GM12878 (cell line): ENCODE results near the gene EOLA1. TPM values are rescaled to one million over a fixed set of nuclear protein-coding genes. Genes with fewer than 3 reads are reported as not detected.

Experiments used
- ATAC-seq: fragments of 200-7000 bp; cut with Tn5 transposase; 3 replicates; pipeline ENCODE4 v1.9.1; 2020; ENCODE audit warnings: mild to moderate bottlenecking, moderate library complexity
- BruUV-seq: library from RNA; stranded (reverse); fragments of 400-500 nt; replicated peaks from 2 replicates; lab custom pipeline; 2021; lab: Mats Ljungman, UMichigan
- CTCF ChIA-PET: fragments of 300-600 bp; sonication (Branson Sonifier 250); formaldehyde crosslinking; extraction: SDS; loops from one replicate; lab custom pipeline; 2021; ENCODE audit warnings: inconsistent platforms; lab: Yijun Ruan, JAX
- POLR2A ChIA-PET: fragments of 350-600 bp; formaldehyde crosslinking; extraction: SDS; loops from one replicate; lab custom pipeline; 2021; ENCODE audit warnings: inconsistent platforms; lab: Charles Lee
- RAD21 ChIA-PET: fragments of 300-600 bp; sonication (Branson Sonifier 250); formaldehyde crosslinking; loops from one replicate; lab custom pipeline; 2023; ENCODE audit warnings: antibody characterized with exemption; ENCODE audit not compliant: unreplicated experiment; lab: Charles Lee
- SMC1A ChIA-PET: fragments of 300-600 bp; sonication (Branson Sonifier 250); formaldehyde crosslinking; loops from one replicate; lab custom pipeline; 2023; ENCODE audit not compliant: unreplicated experiment, uncharacterized antibody; lab: Charles Lee
- DNase-seq: peaks from one replicate; pipeline ENCODE4 v3.0.0-alpha.2; 2011; ENCODE audit warnings: low read depth, low spot score
- FAIRE-seq: peaks from 3 replicates; lab custom pipeline; 2011; peaks lifted over from hg19 to GRCh38; lab: Jason Lieb, UNC
- H2AFZ ChIP-seq: 2 replicates; pipeline ENCODE4 v1.6.0; 2011; ENCODE audit warnings: low read depth, low read length, control low read depth; ENCODE audit not compliant: control insufficient read depth
- H3K27ac ChIP-seq: 2 replicates; pipeline ENCODE4 v1.5.1; 2011; ENCODE audit warnings: control low read depth; ENCODE audit not compliant: control insufficient read depth, insufficient read depth
- H3K27me3 ChIP-seq, 2 experiments: replicated peaks in 1 of 2; 2 replicates each; pipeline versions ENCODE4 v1.6.0 to v1.6.1; 2011; ENCODE audit warnings: low read length in 1 of 2; ENCODE audit not compliant: control insufficient read depth in 2 of 2, insufficient read depth in 2 of 2
- H3K36me3 ChIP-seq, 2 experiments: 2 replicates each; pipeline ENCODE4 v1.5.1; 2011; ENCODE audit warnings: low read length in 1 of 2; ENCODE audit not compliant: control insufficient read depth in 2 of 2, insufficient read depth in 2 of 2
- H3K4me1 ChIP-seq: 2 replicates; pipeline ENCODE4 v1.6.1; 2011; ENCODE audit warnings: mild to moderate bottlenecking, low read length, moderate library complexity, mixed read lengths; ENCODE audit not compliant: control insufficient read depth, insufficient read depth
- H3K4me2 ChIP-seq: 2 replicates; pipeline ENCODE4 v1.6.0; 2011; ENCODE audit warnings: control low read depth; ENCODE audit not compliant: control insufficient read depth, insufficient read depth
- H3K4me3 ChIP-seq: fragments of 200-600 bp; sonication (generic); 2 replicates; pipeline ENCODE4 v1.5.1; 2016
- H3K79me2 ChIP-seq: 2 replicates; pipeline ENCODE4 v1.6.0; 2011; ENCODE audit warnings: low read length; ENCODE audit not compliant: control insufficient read depth, insufficient read depth
- H3K9ac ChIP-seq: 2 replicates; pipeline ENCODE4 v1.8.0; 2011; ENCODE audit warnings: low read length, control low read depth, mixed read lengths; ENCODE audit not compliant: control insufficient read depth, insufficient read depth
- H3K9me3 ChIP-seq: replicated peaks from 3 replicates; pipeline ENCODE4 v1.5.1; 2011; ENCODE audit warnings: mild to moderate bottlenecking, low read length; ENCODE audit not compliant: control insufficient read depth, insufficient read depth
- H4K20me1 ChIP-seq: 2 replicates; pipeline ENCODE4 v1.6.0; 2011; ENCODE audit not compliant: control insufficient read depth, insufficient read depth
- BACH1 ChIP-seq: fragments of 450-650 bp; IDR thresholded peaks from 2 replicates; pipeline ENCODE4 v1.6.1; 2017; ENCODE audit warnings: mild to moderate bottlenecking, borderline replicate concordance
- DPF2 ChIP-seq: fragments of 450-650 bp; IDR thresholded peaks from 2 replicates; pipeline ENCODE4 v1.6.1; 2017; ENCODE audit warnings: mild to moderate bottlenecking
- HCFC1 ChIP-seq: fragments of 150-350 bp; IDR thresholded peaks from 2 replicates; pipeline ENCODE4 v1.6.1; 2014; ENCODE audit warnings: low read length
- HDGF ChIP-seq: fragments of 450-650 bp; IDR thresholded peaks from 2 replicates; pipeline ENCODE4 v1.6.1; 2016; ENCODE audit warnings: antibody characterized with exemption
- LARP7 ChIP-seq: fragments of 450-650 bp; IDR thresholded peaks from 2 replicates; pipeline ENCODE4 v1.6.1; 2017; ENCODE audit warnings: mild to moderate bottlenecking
- NR2F1 ChIP-seq: fragments of 450-650 bp; conservative IDR thresholded peaks from 2 replicates; pipeline ENCODE4 v1.6.1; 2017; ENCODE audit warnings: mild to moderate bottlenecking
- PML ChIP-seq: IDR thresholded peaks from 2 replicates; pipeline ENCODE4 v1.6.1; 2012; ENCODE audit warnings: low read length, inconsistent platforms
- POLR2A ChIP-seq: IDR thresholded peaks from 2 replicates; pipeline ENCODE4 v1.6.1; 2011; ENCODE audit warnings: low read depth, mild to moderate bottlenecking, low read length
- POLR2AphosphoS2 ChIP-seq: IDR thresholded peaks from 2 replicates; pipeline ENCODE4 v1.6.1; 2011; ENCODE audit warnings: low read depth, mild to moderate bottlenecking, low read length, improper control_type of control experiment, moderate library complexity
- POU2F2 ChIP-seq: IDR thresholded peaks from 3 replicates; pipeline ENCODE4 v1.6.1; 2011; ENCODE audit warnings: low read depth, mild to moderate bottlenecking, low read length, borderline replicate concordance
- RELA ChIP-seq: fragments of 450-650 bp; IDR thresholded peaks from 2 replicates; pipeline ENCODE4 v1.8.0; 2014; ENCODE audit warnings: borderline replicate concordance; ENCODE audit not compliant: partially characterized antibody
- SMARCA5 ChIP-seq: fragments of 450-650 bp; IDR thresholded peaks from 2 replicates; pipeline ENCODE4 v1.6.1; 2017; ENCODE audit warnings: mild to moderate bottlenecking
- SP1 ChIP-seq: IDR thresholded peaks from one replicate; pipeline ENCODE4 v1.6.1; 2011; ENCODE audit warnings: low read depth, low read length
- STAT3 ChIP-seq: IDR thresholded peaks from 2 replicates; pipeline ENCODE4 v1.6.1; 2011; ENCODE audit warnings: low read depth, low read length, improper control_type of control experiment
- TCF7 ChIP-seq: IDR thresholded peaks from 2 replicates; pipeline ENCODE4 v1.6.1; 2014; ENCODE audit warnings: antibody characterized with exemption, borderline replicate concordance
- YY1 ChIP-seq: IDR thresholded peaks from 2 replicates; pipeline ENCODE4 v1.6.1; 2011; ENCODE audit warnings: low read depth, mild to moderate bottlenecking, low read length
- ZNF622 ChIP-seq: fragments of 450-650 bp; IDR thresholded peaks from 2 replicates; pipeline ENCODE4 v1.6.1; 2017; ENCODE audit warnings: mild to moderate bottlenecking, inconsistent platforms
- ZZZ3 ChIP-seq: IDR thresholded peaks from 2 replicates; pipeline ENCODE4 v1.6.1; 2011; ENCODE audit warnings: low read depth; ENCODE audit not compliant: control insufficient read depth, insufficient read length
- WGBS: methylation state at CpG from one replicate; pipeline ENCODE4 v1.1.6; 2016; ENCODE audit warnings: low lambda C conversion rate; ENCODE audit not compliant: insufficient replicate concordance, insufficient coverage; ENCODE audit errors: missing lambda C conversion rate; 5-methylcytosine and 5-hydroxymethylcytosine counted together
- in situ Hi-C: fragments of 300-500 bp; cut with MboI; formaldehyde crosslinking; loops from 9 replicates; pipeline ENCODE4 v1.14.3; 2018; ENCODE audit warnings: mixed read lengths
- intact Hi-C: fragments of 100-400 bp; cut with micrococcal nuclease; formaldehyde crosslinking; loops from one replicate; pipeline ENCODE4 v1.14.2; 2022; ENCODE audit not compliant: unreplicated experiment
- polyA plus RNA-seq, 11 experiments: library from polyadenylated mRNA; depleted of rRNA in 4 of 11; unstranded in 6 of 11; stranded (reverse) in 5 of 11; fragments of >200 nt; fragmentation: Nextera tagmentation in 4 of 11; fragmentation: Illumina TruSeq in 1 of 11; extraction: Ambion mirVana in 4 of 11; extraction: Trizol in 1 of 11; gene quantifications; 1 replicate in 1 of 11; 2 replicates in 10 of 11; pipeline versions ENCODE4 v1.2.1 to v1.2.3, GENCODE V29; 2011 to 2016; ENCODE audit warnings: inconsistent platforms in 2 of 11, missing spikeins in 2 of 11, low read depth in 1 of 11
- total RNA-seq, 4 experiments: library from RNA; depleted of rRNA in 3 of 4; stranded (reverse); fragments of >200 nt in 3 of 4; fragmentation: Illumina TruSeq in 1 of 4; extraction: Trizol in 1 of 4; gene quantifications; 2 replicates each; pipeline versions ENCODE4 v1.2.1 to v1.2.3, GENCODE V29; 2013 to 2021
- TF ChIP-seq, protein P1 (sequence below): fragments of 450-650 bp; IDR thresholded peaks from 2 replicates; pipeline ENCODE4 v1.6.1; 2017; ENCODE audit warnings: mild to moderate bottlenecking
- TF ChIP-seq, protein P2 (sequence below): fragments of 450-650 bp; IDR thresholded peaks from 2 replicates; pipeline ENCODE4 v1.6.1; 2016; ENCODE audit warnings: mild to moderate bottlenecking

The EOLA1 gene
- total and polyA plus RNA-seq, 10 of the 15 experiments (the other 5 are each of a cell fraction or from before 2014, with no cell fraction given) = 9.2 to 42.3 (median 24.3) TPM

DNA sequence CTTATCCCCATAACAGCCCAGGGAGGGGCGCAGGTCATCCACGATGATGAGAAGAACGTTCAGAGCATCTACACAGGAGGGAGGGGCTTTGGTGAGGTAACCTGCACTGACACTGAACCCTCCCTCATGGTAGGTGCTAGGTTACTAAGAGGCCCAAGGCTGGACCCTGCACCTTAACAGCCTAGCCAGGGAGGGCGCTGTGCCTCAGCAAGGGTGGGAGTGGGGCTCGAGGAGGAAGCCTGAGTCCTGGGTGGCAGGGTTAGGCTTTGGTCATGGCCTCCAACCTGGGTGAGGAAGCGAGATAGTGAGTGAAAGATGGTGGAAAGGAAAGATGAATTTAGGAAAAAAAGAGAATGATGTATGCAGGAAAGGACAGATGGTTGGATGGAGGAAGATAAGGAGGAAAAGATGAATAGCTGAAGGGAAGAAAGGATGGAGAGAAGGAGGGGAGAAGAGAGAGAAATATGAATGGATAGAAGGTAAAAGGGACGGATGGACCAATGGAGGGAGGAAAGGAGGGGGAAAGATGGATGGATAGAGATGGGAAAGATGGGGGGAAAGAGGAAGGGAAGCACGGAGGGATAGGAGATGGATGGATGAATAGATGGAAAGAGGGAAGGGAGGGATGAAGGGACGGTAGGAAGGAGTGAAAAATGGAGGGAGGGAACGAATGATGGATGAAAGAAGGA, 36.4 kb upstream of the EOLA1 start (continued):
- peak; percentile 76; the same call in 1 of the 2 replicates for TF ChIP-seq SMARCA5
- no peak for TF ChIP-seq TCF7
- no peak for TF ChIP-seq STAT3
- peak; percentile 86; the same call in 1 of the 2 replicates for TF ChIP-seq HDGF
- TF ChIP-seq YY1 = 0 out of 2 replicates have a peak, but pooled peaks have one; percentile 50
- no peak for TF ChIP-seq LARP7
- no peak for TF ChIP-seq SP1
- peak; percentile 45; the same call in 1 of the 2 replicates for TF ChIP-seq POLR2A

DNA sequence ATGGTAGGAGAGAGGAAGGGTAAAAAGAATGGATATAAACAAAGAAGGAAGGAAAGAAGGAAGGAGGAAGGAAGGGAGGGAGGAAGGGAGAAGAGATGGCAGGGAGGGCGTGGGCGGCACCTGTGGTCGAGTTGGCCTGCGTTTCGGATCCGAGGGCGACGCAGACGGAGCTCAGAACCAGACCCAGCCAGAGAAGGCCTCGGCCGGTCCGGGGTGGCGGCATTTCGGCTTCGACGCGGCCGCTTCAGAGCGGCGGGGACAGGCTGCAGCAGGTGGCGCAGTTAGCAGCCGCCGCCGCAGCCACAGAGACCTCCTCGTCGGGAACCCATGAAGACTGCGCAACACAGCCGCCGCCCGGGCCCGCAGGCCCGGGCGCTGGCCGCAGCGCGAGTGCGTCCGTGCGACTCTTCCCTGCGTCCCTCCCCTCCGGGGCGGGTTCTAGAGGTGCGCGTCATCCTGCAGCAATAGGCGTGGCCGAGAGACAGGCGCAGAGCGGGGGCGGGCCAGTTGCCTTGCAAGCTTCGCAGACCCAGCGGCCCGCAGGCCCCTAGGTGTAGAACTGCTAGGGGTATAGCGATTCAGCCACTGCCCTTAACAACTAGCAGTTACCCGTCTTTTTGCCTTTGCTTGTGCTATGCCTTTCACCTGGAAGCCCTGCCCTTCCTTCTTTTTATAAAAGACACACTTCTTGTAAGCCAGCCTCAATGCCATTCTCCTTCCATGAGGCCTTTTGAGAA, 35.7 kb upstream of the EOLA1 start, which contains the start of gene IDS:
IDS (minus strand) TSS at position 392 of the 737 bp plus-strand sequence; CDS start at position 223, 169 bp downstream.
- DNase-seq = peak; percentile 37
- Histone ChIP-seq H4K20me1 (no peaks in the 10 kb centered on the region; the same call in 1 of the 2 replicates), H2AFZ (peak within 1 kb of the TSS; percentile 52), H3K79me2 (peaks cover 9% of the 10 kb centered on the region), H3K36me3 (no peaks in the 10 kb centered on the region), H3K27me3 (no peaks in the 10 kb centered on the region; a peak in 2 of 4 replicates), H3K27ac (peak within 1 kb of the TSS; percentile 67), H3K4me2 (peak within 1 kb of the TSS; percentile 69), H3K9me3 (no peaks in the 10 kb centered on the region), H3K4me1 (peaks cover 21% of the 10 kb centered on the region), H3K9ac (peak within 1 kb of the TSS; percentile 65), H3K4me3 (peak within 1 kb of the TSS; percentile 65)
- FAIRE-seq = no peak
- ChIA-PET CTCF (interaction anchor here (0.8 to 2.3 kb wide), 4 partner anchors 9 to 433 kb away, joined by 3 to 16 read pairs (median 4); partner anchors contain the start of genes EOLA1 and EOLA2), SMC1A (interaction anchor here (0.7 to 1.7 kb wide), 2 partner anchors 23 to 34 kb away, joined by 3 to 4 read pairs; no protein-coding TSS in a partner anchor), RAD21 (interaction anchor here (0.9 to 1.8 kb wide), 2 partner anchors 27 to 35 kb away, joined by 3 to 13 read pairs; partner anchors contain the start of gene EOLA1), POLR2A (interaction anchor here (0.9 to 1.9 kb wide), 6 partner anchors 11 to 435 kb away, joined by 3 to 12 read pairs (median 4); partner anchors contain the start of gene EOLA2)
- 33% methylated on average over 31 of the region's 54 CpGs for WGBS
- in situ Hi-C loops = loop anchor here (25.0 kb wide), 1 partner anchor 1182 kb away; the partner anchor contains the start of gene MTMR1
- BruUV-seq = no TSS peak
- intact Hi-C loops = loop anchor here (2.0 to 10.0 kb wide), 2 partner anchors 36 to 430 kb away; partner anchors contain the start of genes EOLA1 and EOLA2
- peak; percentile 80 for ATAC-seq
- TF ChIP-seq ZZZ3 (no peak), DPF2 (0 out of 2 replicates have a peak, but pooled peaks have one; percentile 37), PML (0 out of 2 replicates have a peak, but pooled peaks have one; percentile 24), LARP7 (peak; percentile 63; the same call in 1 of the 2 replicates), YY1 (peak; percentile 23; the same call in 1 of the 2 replicates), POLR2A (peak; percentile 92), HCFC1 (no peak), NR2F1 (0 out of 2 replicates have a peak, but pooled peaks have one; percentile 34), RELA (no peak), POLR2AphosphoS2 (0 out of 2 replicates have a peak, but pooled peaks have one; percentile 51), ZNF622 (no peak), POU2F2 (peak; percentile 57; the same call in 2 of the 3 replicates), BACH1 (0 out of 2 replicates have a peak, but pooled peaks have one; percentile 58)
- TF ChIP-seq, protein P1, sequence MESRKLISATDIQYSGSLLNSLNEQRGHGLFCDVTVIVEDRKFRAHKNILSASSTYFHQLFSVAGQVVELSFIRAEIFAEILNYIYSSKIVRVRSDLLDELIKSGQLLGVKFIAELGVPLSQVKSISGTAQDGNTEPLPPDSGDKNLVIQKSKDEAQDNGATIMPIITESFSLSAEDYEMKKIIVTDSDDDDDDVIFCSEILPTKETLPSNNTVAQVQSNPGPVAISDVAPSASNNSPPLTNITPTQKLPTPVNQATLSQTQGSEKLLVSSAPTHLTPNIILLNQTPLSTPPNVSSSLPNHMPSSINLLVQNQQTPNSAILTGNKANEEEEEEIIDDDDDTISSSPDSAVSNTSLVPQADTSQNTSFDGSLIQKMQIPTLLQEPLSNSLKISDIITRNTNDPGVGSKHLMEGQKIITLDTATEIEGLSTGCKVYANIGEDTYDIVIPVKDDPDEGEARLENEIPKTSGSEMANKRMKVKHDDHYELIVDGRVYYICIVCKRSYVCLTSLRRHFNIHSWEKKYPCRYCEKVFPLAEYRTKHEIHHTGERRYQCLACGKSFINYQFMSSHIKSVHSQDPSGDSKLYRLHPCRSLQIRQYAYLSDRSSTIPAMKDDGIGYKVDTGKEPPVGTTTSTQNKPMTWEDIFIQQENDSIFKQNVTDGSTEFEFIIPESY = no peak
- TF ChIP-seq, protein P2, sequence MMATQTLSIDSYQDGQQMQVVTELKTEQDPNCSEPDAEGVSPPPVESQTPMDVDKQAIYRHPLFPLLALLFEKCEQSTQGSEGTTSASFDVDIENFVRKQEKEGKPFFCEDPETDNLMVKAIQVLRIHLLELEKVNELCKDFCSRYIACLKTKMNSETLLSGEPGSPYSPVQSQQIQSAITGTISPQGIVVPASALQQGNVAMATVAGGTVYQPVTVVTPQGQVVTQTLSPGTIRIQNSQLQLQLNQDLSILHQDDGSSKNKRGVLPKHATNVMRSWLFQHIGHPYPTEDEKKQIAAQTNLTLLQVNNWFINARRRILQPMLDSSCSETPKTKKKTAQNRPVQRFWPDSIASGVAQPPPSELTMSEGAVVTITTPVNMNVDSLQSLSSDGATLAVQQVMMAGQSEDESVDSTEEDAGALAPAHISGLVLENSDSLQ = 0 out of 2 replicates have a peak, but pooled peaks have one; percentile 35
